Lower leg skin (tissue), 3 donors: ENCODE results near the gene KCTD10.

Source experiments
- CTCF ChIP-seq, 3 donors: fragments of 450-650 bp; IDR thresholded peaks; one replicate each; pipeline ENCODE4 v1.5.1; 2016; ENCODE audit warnings: antibody characterized with exemption in 3 of 3, mild to moderate bottlenecking in 3 of 3, moderate library complexity in 2 of 3
- POLR2A ChIP-seq, 2 donors: fragments of 450-650 bp; IDR thresholded peaks; one replicate each; pipeline ENCODE4 v1.6.1; 2016 to 2017; ENCODE audit warnings: antibody characterized with exemption in 2 of 2, mild to moderate bottlenecking in 1 of 2, moderate library complexity in 1 of 2

GRCh38 chr12:109436188-109436560 is 40.9 kb downstream of the KCTD10 start:
- TF ChIP-seq CTCF (IDR thresholded peaks at IDR 0.05) (no peak), POLR2A (IDR thresholded peaks at IDR 0.05) (no peak)
